Measurements from ENCODE around the gene AADAC.
A peak's percentile ranks its signal among the peaks of the same experiment; 100 is the strongest.
"Not testable (repeated sequence)": the region's sequence is repeated elsewhere in the genome, so short reads cannot be mapped to it uniquely, and the experiment has no call there.

AADAC gene

DNA sequence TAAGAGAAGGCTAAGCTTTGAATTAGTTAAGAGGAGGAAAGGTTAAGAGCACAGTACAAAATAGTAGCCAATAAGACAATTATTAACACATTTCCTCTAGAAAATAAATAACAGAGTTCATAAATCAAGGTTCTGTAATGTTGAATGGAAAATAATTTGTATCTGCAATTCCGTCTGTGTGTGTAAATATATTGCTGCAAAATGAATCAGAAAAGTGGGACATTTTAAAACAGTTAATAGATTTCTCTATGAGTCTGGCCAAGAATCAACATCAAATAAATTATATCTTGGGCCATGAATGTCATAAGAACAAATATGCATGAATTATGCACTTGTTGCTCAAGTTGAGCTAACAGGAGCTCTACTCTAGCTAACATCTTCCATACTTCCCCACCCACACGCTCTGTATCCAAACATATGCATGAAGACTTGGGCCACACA, 45.3 kb downstream of the AADAC start:
- DNase-seq (ENCODE audit: low read depth) = no peak

DNA sequence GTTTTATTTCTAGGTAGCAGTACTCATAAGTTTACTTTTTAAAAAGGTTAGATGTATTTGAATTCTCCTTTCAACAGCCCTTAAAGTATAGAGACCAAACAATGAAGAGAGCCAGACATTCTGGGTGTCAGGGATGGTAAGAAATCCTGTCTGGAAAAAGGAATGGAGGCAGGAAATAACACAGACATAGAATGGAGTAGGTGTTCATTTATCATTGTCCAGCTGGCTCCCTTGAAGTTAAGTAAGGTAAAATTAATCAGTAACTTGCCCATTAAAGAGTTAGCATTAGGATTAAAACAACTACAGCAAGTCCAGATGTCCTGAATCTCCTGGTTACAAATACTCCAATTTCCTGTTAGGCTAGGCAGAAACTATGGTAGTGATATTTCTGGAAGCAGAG, 46.0 kb downstream of the AADAC start:
- DNase-seq (ENCODE audit: low read depth) = no peak

DNA sequence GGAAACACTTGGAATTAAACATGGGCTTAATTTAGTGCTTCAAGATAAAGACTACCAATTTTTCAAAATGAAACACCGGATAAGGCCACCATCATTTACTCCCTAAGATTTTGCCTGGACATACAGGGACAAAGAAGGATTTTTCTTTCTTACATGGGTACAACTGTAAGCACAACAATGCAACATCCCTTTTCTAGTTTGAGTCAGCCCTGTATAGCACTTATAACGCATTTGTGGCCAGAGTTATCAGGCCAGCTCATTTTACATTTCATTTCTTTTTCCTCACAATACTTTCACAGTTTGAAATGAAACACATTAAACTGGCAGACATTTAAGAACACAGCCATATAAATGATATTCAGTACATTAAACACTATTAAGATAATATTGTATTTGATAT, 49.7 kb downstream of the AADAC start:
- peak; percentile 30 for DNase-seq (ENCODE audit: low read depth)

DNA sequence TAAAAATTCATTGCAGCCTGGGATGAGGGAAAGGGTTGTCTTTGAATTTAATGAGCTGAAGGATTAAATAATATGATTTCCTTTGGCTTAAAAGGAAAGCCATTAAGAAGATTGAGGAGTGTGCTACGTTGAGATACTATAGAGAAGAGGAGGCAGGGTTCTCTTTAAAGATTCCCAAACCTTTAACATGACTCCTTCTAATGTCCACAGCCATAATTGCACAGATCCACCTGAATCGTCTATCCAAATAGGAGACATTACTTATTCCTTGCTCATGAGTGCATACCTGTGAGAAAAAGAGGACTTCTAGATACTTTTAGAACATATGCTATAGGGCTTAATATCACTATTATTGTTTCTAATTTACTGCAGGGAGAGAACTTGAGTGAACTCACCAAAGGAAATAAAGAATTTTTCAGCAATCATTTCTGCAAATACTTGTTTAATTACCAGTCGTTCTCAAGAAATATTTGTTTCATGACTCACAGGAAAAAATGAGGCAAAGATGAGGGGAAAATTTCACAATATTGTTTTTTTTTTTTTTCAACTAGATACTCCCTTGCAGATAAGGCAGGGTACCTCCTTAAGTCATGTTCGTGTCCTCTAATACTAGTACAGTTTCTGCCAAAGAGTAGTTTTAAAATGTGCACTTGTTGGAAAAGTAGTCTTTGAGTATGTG, 50.6 kb downstream of the AADAC start:
- DNase-seq (ENCODE audit: low read depth) = peak; percentile 90

DNA sequence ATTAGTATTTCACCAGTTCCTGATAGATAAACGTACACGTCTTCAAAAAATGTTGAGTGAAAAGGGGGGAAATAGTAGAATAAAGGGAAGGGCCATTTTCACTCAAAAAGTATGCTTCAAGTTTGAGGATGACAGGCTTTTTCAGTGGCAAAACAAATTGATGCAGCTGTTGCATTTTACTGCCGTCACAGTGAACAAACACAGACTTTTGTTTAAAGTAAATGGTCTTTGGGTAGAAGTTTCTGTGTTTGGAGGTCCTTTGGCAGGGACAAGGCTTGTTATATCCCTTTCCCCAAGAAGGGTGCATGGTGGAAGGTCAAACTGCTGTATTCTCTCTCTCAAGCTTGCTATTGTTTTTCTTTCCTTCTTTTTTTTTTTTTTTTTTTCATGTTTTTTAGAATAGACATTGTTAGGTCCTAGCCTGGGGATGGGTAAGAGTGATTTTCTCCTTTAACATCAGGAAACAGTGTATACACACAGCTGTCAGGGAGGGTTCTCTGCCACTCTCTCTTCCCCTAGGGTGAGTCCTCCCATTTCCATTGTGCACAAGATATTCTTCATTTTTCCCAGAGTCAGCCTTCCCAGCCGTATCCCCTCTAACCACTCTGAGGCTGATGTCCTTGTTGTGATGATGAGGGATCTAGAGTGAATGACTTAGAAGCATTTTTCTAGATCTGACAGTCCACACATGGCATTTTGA, 52.9 kb downstream of the AADAC start:
- DNase-seq (ENCODE audit: low read depth) = no peak

DNA sequence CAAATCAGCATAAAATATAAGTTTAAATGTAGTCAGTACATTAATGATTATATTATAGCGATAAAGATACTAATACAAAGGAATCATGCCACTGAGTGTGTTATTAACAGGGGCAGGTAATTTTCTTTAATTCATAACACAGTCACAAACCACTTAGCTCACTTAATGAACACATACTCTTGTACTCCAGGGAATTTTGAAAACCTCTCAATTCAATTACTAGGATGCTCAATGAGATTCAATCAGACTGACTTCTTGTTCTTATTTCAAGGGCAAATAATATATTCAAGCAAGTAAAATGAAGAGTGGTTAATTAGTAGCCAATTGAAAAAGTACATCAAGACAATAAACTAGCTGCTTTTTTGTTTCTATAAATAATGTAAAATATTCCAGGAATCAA, 53.8 kb downstream of the AADAC start:
- DNase-seq (ENCODE audit: low read depth) = no peak

DNA sequence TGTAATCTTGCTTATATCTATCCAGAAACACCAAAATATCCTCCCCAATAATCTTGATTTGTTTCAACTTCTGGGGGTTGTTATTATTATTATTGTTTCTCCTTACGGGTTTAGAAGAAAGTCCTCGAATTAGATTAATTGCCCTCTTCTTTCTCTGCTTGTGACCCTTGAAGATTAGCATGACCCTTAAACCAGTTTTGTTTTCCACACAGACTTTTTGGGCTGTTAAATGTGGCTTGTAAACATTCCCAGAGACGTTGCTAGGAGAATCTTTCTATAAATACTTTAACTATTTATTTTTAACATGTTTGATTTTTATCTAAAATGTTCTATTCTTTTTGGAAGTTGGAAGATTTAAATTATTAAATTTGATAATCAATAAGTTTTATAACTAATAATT, 55.3 kb downstream of the AADAC start:
- DNase-seq (ENCODE audit: low read depth) = peak; percentile 37

DNA sequence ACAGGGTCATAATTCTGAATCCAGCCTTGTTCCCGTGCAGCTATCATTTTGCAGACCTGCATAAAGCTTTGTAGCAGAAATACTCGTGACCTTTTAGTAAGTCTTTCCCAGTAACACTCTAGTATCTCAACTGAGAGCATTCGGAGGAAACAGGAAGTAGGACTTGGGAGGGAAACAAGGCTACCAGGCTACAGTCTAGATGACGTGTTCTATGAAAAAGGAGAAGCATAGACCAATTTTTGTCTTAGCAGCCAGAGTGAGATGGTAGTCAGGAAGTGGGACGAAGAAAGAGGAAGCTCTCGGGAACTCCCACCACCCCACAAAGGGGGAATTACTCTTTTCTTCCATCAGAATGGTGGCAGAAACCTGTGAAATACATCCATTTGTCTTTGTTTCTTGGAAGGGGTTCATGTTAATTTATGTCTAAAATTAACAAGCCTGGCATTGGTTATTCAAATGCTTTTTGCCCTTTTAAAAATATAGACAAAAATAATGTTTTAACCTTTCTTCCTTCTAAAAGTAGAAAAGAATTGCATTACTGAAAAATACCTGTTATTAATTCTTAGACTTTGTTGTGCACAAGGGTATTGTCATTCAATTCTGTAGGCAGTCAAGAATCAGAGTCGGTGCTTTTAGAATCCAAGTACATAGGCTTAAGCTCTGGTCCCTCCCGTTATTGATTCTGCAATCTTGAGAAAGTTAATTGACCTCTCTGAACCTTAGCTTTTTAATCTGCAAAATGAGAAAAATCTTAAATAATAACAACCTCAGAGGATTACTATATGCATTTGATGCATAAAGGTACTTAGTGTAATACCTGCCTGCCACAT, 57.9 kb downstream of the AADAC start:
- DNase-seq (ENCODE audit: low read depth) = no peak

DNA sequence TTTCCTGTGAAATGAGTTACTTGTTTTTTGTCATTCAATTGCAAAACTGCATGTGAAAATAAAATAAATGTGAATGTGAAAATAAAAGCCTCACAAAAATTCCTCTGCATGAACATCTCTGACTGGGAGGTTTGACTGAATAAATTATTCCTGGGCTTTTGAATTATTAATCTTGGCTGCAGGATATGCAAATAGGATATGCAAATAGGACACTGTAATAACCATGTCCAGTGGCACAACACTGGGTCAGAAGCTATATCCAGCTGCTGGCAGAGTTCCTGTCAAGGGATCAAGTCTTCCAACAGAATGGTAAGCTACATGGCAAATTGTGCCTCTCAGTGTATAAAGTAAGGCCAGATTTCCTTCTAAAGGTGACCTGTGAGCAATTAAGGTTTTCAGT, 59.5 kb downstream of the AADAC start, which contains the start of gene SUCNR1:
Gene SUCNR1, plus strand, starts transcription at position 246 of the 400 bp plus-strand sequence. CDS start 6,250 bp downstream, outside the sequence.
- no peak for DNase-seq (ENCODE audit: low read depth)

DNA sequence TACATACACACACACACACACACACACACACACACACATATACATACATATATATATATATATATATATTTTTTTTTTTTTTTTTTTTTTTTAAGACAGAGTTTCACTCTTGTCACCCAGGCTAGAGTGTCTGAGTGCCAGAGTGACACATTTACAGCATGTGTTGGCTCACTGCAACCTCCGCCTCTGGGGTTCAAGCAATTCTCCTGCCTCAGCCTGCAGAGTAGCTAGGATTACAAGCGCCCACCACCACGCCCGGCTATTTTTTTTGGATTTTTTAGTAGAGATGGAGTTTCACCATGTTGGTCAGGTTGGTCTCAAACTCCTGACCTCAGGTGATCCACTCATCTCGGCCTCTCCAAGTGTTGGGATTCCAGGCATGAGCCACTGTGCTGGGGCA, 60.2 kb downstream of the AADAC start:
- DNase-seq (ENCODE audit: low read depth) = not testable (repeated sequence)

DNA sequence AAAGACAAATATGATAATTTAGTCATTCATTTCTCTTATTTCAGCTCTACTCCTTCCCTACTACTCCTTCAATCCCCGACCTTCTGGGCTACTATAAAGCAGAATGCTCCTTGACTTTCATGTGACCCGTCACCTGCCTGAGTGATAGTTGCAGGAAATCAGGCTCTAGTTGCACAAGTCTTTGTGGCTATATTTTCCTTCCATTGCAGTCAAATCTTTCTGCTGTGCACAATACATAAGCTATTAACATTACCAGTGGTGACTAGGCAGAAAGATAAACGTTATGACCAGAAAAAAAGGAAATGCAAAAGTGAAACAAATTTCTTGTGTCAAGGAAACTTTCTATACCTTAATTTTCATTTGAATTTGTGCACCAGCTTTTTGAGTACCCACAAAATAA, 61.8 kb downstream of the AADAC start:
- DNase-seq (ENCODE audit: low read depth) = no peak

DNA sequence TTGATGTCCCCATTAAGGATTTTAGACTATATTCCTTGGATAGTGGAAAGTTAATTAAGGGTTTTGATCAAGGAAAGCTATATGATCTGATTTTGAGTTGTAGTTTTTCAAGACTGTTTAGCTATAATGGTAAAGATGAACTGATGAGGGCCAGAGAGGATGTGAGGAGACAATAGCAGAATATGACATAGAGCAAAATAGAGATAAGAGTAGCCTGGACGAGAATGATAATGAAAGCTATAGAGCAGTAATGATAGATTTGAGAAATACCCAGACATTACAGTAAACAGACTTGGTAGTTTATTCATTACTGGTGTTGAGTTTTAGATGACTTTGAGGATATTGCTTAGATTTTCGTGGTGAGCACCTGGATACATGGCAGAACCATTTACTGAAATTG, 63.4 kb downstream of the AADAC start:
- no peak for DNase-seq (ENCODE audit: low read depth)

All from EH (cell line).